UCSD-AML1 (cell line): Measurements from ENCODE around the gene CCDC73.
"Not testable (repeated sequence)": the region's sequence is repeated elsewhere in the genome, so short reads cannot be mapped to it uniquely, and the experiment has no call there.

Experiments
- DNase-seq: peaks from one replicate; lab custom pipeline; 2025; ENCODE audit not compliant: unreplicated experiment; lab: John Stamatoyannopoulos, UW

Gene CCDC73

GRCh38 chr11:32706985-32707741 lies 87.3 kb downstream of the CCDC73 start:
- no peak for DNase-seq

- no peak for DNase-seq
These were observed 89.0 kb downstream of the CCDC73 start for GRCh38 chr11:32705309-32706033.

- DNase-seq: no peak
These were observed 89.7 kb downstream of the CCDC73 start for GRCh38 chr11:32704775-32705174.

GRCh38 chr11:32704261-32704660 lies 90.2 kb downstream of the CCDC73 start:
- DNase-seq: no peak

GRCh38 chr11:32701616-32702015 lies 92.8 kb downstream of the CCDC73 start:
- DNase-seq: no peak

- no peak for DNase-seq
These were observed 95.9 kb downstream of the CCDC73 start for GRCh38 chr11:32698579-32698978.

- DNase-seq: no peak
These were observed 123.4 kb downstream of the CCDC73 start for GRCh38 chr11:32671051-32671450.

- no peak for DNase-seq
These were observed 134.8 kb downstream of the CCDC73 start for GRCh38 chr11:32659672-32660071.

- no peak for DNase-seq
These were observed 135.6 kb downstream of the CCDC73 start for GRCh38 chr11:32658639-32659406.

GRCh38 chr11:32643526-32643925 lies 150.9 kb downstream of the CCDC73 start:
- no peak for DNase-seq

- DNase-seq: no peak
These were observed 153.1 kb downstream of the CCDC73 start for GRCh38 chr11:32641361-32641760.

- DNase-seq: no peak
These were observed 158.6 kb downstream of the CCDC73 start for GRCh38 chr11:32635819-32636218.

- no peak for DNase-seq
These were observed 163.6 kb downstream of the CCDC73 start for GRCh38 chr11:32630844-32631243.

GRCh38 chr11:32616903-32617302 lies 177.6 kb downstream of the CCDC73 start:
- DNase-seq: no peak

GRCh38 chr11:32615422-32615821 lies 179.0 kb downstream of the CCDC73 start:
- DNase-seq: no peak

- no peak for DNase-seq
These were observed 180.8 kb downstream of the CCDC73 start for GRCh38 chr11:32613500-32614151.

- no peak for DNase-seq
These were observed 183.6 kb downstream of the CCDC73 start for GRCh38 chr11:32610797-32611352.

GRCh38 chr11:32608826-32609225 lies 185.6 kb downstream of the CCDC73 start:
- not testable (repeated sequence) for DNase-seq

- no peak for DNase-seq
These were observed 188.2 kb downstream of the CCDC73 start for GRCh38 chr11:32606220-32606619.

- no peak for DNase-seq
These were observed 191.6 kb downstream of the CCDC73 start for GRCh38 chr11:32602657-32603415.
